Stimulated activated CD8-positive, alpha-beta memory T cell treated with anti-CD3 and anti-CD28 coated beads, Interleukin-15, amount 100 ng/mL, for 24 hours (primary cell): Measurements from ENCODE around the gene ACSF2.
"Not testable (repeated sequence)": the region's sequence is repeated elsewhere in the genome, so short reads cannot be mapped to it uniquely, and the experiment has no call there.

Source experiments
- DNase-seq: peaks from one replicate; pipeline ENCODE4 v3.0.0-alpha.2; 2020; ENCODE audit warnings: low read depth

ACSF2 gene

GRCh38 chr17:50464736-50465135 lies 38.7 kb downstream of the ACSF2 start:
- no peak for DNase-seq

- no peak for DNase-seq
Observed at GRCh38 chr17:50465171-50465570, 39.2 kb downstream of the ACSF2 start.

GRCh38 chr17:50465635-50466034 lies 39.6 kb downstream of the ACSF2 start:
- DNase-seq: no peak

GRCh38 chr17:50466371-50467113 lies 40.5 kb downstream of the ACSF2 start:
- no peak for DNase-seq

- no peak for DNase-seq
Observed at GRCh38 chr17:50467114-50467854, 41.3 kb downstream of the ACSF2 start.

GRCh38 chr17:50467855-50468303 lies 41.9 kb downstream of the ACSF2 start:
- DNase-seq: no peak

- no peak for DNase-seq
Observed at GRCh38 chr17:50468304-50469207, 42.5 kb downstream of the ACSF2 start, which contains the start of gene CHAD. TSS of gene CHAD (minus strand) at chr17:50468880. CDS start at chr17:50468813, 67 bp downstream.

GRCh38 chr17:50469208-50469605 lies 43.2 kb downstream of the ACSF2 start:
- no peak for DNase-seq

GRCh38 chr17:50469671-50470305 lies 43.8 kb downstream of the ACSF2 start:
- DNase-seq: no peak

GRCh38 chr17:50470426-50470825 lies 44.4 kb downstream of the ACSF2 start:
- no peak for DNase-seq

GRCh38 chr17:50471009-50471905 lies 45.2 kb downstream of the ACSF2 start:
- DNase-seq: no peak

- no peak for DNase-seq
Observed at GRCh38 chr17:50472286-50472685, 46.3 kb downstream of the ACSF2 start.

- DNase-seq: not testable (repeated sequence)
Observed at GRCh38 chr17:50472761-50473161, 46.7 kb downstream of the ACSF2 start.

GRCh38 chr17:50473901-50474300 lies 47.9 kb downstream of the ACSF2 start:
- no peak for DNase-seq

- no peak for DNase-seq
Observed at GRCh38 chr17:50474523-50474922, 48.5 kb downstream of the ACSF2 start.

- DNase-seq: no peak
Observed at GRCh38 chr17:50475362-50475761, 49.3 kb downstream of the ACSF2 start.

GRCh38 chr17:50475775-50476544 lies 49.9 kb downstream of the ACSF2 start:
- not testable (repeated sequence) for DNase-seq

GRCh38 chr17:50476545-50477315 lies 50.7 kb downstream of the ACSF2 start:
- no peak for DNase-seq

GRCh38 chr17:50477976-50478375 lies 52.0 kb downstream of the ACSF2 start:
- no peak for DNase-seq
